GM18909 (cell line): ENCODE data around the gene KCNJ16.

Experiments
- ATAC-seq: cut with Tn5 transposase; IDR thresholded peaks from one replicate; pipeline ENCODE4 v1.9.1; 2021; ENCODE audit warnings: mild to moderate bottlenecking; ENCODE audit not compliant: unreplicated experiment, poor library complexity

The KCNJ16 gene

DNA sequence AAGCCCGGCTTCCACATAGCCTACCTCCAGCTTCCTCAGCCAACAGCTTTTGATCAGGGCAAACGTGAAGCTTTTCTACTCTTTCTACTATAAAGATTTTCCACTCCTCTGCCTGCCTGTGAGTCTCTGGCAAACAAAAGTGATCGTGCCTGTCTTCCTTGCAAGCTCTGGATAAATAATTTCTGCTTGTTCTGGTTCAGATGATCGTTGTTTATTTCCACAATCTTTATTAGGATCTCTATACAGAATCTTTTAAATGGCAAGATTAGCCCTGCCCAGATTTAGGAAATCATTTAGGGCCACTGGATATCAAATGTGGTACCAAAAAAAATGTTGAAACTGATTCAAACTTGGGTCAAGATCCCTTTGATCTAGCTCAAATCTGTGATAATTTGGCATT is 20.4 kb downstream of the KCNJ16 start:
- ATAC-seq = no peak

DNA sequence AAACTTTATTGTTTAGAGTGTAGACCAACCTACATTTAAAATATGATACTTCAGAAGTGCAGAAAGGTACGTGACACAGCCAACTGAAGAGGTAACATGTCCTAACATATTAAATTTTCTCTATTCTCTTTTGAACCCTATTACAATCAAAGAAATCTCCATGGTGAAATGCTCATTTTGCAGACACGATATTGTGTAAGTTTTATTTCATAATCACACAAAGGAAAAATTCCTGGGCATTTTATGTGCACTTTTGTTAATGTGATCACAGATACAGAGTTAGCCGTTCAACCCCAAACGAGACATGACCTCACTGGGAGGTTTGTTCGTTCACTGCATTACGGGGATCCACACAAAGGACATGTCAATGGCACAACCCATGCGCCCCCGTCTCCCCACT is 21.8 kb downstream of the KCNJ16 start:
- ATAC-seq = no peak

DNA sequence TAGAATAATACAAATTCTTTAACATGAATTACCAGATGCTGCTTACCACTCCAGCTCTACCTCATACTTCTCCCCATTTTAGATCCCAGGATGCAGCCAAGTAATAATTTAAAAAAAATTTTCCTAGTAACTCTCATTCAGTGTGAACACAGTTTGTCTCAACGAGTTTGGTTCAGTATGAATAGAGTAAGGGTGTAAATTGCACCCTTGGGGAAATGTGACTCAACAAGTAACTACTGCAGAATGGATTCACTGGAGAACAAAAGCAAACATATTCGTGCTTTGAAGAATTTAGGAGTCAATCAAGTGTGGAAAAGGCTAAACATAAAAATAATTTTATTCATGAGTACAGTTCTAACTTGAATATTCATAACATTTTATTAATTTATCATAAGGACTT is 23.0 kb downstream of the KCNJ16 start:
- ATAC-seq = no peak

DNA sequence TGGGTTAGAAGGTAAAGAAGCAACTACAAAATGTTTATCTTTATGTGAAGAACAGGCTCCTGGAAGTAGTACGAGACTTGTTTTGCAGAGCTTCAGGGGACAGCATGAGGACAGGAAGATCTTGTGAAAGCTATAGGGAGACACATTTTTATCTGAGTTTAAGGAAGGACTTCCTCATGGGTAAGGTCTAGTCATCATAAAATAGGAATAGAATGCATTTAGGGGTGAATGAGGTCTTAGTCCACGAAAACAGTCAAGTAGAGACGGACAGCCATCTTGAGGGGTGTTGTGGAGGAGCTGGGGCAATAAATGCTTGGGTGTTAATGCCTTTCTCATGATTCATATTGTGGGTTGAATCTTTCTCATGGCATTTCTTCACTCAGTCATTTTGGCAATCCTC is 24.3 kb downstream of the KCNJ16 start:
- ATAC-seq = no peak

DNA sequence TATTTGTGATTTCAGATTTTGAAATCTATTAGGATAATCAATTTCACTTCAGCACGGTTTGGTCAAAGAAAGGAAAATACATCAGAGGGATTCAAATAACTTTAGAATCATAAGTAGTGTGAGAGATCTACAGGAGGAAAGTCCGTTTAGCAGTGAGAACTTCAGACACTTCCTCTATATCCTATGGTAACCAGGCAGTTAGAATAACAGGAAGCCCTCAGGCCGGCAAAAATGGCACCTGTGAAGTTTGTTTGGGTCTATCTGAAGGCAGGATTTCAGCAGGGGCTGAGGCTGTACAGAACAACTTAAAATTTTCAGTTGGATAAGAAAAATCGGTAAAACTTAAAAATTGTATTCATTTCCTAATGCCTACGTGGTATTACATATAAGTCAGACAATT is 24.9 kb downstream of the KCNJ16 start:
- ATAC-seq = no peak

DNA sequence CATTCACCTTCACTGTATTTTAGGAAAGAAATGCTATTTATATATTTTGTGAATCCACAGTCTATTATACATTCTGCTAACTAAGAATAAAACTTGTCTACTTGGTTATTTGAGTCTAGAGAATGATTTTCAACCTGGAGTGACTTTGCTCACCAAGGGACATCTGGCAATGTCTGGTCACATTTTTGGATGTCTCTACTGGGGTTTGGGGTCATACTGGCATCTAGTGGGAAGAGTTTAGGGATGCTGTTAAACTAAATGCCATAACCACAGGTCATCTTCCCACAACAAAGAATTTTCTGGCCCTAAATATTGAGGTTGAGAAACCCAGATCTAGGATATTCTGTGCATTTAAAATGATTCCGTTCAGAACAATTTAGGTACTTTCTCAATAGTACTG is 26.0 kb downstream of the KCNJ16 start:
- no peak for ATAC-seq

DNA sequence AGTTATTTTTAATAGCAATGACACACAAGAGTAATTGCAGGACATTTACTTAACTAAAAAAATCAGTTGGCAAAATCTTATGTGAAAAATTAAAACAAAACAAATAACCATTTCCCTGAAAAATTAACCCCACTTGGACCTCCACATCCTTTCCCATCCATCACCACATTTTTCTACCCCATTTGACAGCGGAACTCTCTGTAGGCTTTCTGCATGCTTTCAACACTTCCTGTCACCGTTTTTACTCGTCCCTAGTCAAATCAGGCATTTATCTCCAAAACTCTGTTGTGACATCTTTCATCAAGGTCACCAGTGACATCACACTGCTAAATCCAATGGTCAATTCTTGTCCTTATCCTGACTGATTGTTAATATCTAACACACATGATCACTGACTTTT is 27.5 kb downstream of the KCNJ16 start:
- ATAC-seq = no peak

DNA sequence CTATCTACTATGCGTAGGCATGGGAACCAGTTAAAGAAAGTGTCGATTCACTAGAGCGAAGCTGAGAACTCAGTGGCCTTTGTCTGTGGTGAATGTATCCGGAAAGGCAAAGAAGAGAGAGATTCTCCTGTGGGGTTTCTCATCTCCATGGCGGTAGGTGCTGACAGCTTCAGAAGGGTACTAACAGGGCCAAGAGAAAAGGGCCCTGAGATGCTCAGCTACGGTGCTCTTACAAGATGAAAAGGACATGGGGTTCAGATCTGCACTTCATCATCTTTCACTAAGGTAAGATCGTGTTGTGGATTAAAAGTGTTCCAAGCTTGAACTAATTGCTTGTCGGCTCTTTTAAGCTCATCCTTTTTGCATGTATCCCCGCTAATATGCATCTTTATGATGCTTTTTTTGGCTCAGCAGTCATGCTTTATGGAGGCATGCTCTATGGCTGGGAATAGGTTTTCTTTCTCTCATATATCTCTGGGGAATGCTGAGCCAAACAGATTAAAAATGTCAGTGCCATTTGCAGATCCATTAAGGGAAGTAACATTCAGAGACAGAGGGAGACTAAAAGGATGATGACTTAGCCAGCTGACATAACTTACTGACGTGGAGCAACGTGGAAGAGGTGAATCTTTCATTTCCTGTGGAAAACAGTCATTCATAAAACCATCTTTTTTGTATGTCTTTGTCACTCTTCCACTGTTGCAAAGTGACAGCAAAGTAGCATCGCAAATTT is 29.9 kb downstream of the KCNJ16 start:
- ATAC-seq = no peak

DNA sequence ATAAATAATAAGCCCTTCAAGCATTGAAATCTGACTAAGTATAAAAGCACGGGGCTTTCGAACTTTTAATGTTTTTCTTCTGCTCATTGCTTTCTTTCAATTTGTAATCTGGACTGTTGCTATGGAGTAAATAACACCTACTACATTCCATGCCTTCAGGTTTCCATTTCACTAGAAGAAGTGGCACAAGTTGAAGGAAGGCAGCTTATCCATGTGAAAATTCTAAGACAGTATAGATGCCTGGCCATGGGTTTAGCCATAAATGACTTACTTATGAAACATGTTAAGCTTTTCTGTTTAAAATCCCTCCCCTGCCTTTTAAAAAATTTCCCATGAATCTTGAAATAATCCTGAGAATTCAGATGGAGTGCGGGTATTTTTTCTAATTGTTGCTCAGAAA is 30.6 kb downstream of the KCNJ16 start:
- no peak for ATAC-seq

DNA sequence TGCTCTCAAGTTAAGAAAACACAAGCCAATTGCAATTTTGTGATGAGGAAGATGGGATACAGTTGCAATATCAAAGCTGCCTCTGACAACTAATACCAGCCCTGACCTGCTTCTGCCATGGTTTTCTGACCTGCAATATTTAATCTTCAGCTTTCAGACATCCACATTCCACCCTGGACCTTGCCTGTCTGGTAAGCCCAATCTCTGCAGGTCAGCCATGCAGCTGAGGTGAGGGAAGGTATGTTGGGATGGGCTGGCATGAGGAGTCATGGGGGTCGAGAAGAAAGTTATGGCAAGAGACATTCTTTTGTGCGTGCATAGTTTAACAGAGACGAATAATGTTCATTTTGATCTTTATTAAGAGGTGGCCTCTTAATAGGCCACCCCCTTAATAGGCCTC is 31.5 kb downstream of the KCNJ16 start:
- ATAC-seq = no peak

DNA sequence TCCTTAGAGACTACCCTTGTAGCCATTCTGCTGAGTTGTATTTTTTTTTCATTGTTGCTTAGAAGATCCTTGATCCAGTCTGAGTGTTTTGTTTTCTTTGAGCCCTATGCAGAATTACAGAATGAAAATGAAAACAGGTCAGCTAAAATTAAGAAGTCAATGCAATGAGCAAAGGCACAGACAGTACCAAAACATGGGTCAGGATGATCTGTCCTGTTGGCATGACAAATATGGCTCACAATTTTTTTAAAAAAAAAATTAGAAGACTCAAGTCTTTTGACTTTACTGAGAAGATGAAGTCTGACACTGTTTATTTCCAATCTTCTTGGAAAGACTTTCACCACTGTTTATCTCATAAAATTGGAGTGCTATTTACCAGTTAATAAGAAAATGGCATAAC is 32.4 kb downstream of the KCNJ16 start:
- no peak for ATAC-seq

DNA sequence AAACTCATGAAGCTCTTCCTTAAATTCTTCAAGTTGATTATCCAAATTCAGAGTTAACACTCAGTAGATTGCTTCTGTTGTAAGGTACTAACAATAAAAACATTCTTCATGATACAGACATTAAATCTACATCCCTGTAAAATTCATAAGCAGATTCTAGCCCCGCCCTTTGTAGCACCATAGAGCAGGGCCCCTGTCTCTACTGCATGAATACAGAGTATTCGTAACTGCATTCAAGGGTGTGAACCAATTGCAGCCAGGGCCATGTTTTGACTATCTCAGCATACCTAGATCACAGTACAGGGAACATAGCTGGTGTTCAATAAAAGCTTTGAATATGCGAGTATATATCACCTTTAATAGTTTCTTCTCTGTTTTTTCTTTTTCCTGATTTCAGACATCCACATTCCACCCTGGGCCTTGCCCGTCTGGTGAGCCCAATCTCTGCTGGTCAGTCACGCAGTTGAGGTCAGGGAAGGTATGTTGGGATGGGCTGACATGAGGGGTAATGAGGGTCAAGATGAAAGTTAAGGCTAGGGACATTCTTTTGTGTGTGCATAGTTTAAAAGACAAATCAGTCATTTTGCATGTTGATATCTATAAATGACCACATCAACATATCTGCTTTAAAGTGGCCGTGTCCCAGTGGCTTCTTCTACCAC is 33.0 kb downstream of the KCNJ16 start:
- no peak for ATAC-seq

DNA sequence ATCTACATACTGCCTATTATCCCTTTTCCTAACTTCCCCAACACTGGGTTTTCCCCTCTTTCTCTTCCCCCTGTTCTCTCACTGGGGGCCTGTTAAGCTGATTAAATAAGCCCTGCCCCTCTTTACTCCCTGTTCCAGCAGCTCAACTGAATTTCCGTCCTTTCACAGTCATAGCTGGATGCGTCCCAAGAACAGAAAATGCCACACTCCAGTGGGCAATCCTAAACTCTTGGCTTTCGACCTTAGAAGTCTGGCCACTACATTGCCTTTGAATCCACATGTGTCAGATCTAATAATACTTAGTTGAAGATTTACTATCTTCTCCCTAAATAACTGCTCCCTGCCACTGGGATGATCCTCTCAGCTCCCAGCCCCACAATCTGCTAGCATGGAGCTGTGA is 34.5 kb downstream of the KCNJ16 start:
- no peak for ATAC-seq

DNA sequence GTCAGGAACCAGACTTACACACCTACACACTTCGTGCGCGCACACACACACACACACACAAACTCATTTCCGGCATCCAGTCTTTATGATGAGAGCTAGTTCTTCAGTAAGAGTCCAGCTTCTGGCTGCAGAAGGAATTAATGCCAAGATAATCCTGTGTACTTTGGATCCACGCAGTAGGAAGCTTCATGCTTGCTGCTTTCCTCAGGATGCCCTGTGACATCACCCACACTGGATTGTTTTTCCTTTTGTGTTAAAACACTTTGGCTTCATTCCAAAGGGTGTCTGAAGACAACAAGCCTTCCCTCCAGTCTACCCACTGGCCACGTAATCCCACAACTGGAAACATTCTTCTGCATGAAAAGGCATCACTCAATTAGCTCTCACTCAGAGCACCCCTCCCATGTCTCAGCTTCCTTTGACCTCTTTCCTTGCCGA is 35.4 kb downstream of the KCNJ16 start:
- no peak for ATAC-seq

DNA sequence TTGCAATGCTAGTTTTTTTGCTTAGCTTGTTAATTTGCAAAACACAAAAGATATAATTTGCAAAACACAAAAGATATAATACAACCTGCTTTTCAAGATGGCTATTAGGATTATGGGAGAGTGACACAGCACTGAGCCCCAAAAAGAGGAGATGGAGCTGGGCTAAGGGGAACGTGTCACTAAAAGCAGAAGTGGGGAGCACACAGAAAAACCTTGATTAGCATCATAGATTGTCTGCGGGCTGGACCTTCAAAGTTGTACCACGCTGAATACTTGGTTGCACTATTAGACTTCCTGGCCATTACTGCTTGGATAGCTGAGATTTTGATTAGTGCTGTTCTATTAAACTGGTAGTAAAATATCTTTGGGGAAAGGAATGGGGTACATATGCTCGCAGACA is 36.2 kb downstream of the KCNJ16 start:
- no peak for ATAC-seq

DNA sequence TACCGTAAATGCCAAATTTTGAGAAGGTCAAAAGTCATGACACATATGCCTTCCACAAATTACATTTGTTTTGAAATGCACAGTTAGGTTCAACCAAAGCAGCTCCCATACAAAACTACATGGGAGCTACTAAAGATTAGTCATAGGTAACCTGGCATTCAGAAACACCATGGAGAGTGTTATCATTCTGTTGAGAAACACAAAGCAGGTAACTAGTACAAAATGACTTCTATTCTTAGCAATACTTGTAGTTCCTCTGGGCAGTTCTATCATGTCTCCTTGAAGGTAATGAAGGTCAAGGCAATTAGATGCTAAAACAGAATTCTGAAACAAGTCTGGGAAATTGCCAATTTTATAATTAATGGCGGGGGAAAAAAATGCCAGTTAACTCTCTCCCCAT is 39.4 kb downstream of the KCNJ16 start:
- ATAC-seq = no peak

DNA sequence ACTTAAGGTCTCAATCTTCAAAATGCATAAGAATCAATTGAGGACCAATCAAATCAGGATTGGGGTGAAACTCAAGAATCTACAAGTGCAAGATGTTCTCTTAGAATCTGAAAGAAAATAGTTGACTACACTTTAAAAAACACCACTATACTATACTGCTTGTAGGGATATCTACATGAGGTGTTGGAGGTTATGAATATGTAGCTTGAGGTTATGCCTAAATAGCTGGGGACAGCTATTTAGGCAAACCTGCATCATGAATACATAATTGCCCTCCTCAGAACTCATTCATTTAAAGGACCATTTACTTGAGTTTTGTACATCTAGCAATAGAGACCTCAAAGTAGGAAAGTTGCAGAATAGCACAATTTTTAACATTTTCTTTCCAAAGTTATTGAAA is 40.1 kb downstream of the KCNJ16 start:
- no peak for ATAC-seq

DNA sequence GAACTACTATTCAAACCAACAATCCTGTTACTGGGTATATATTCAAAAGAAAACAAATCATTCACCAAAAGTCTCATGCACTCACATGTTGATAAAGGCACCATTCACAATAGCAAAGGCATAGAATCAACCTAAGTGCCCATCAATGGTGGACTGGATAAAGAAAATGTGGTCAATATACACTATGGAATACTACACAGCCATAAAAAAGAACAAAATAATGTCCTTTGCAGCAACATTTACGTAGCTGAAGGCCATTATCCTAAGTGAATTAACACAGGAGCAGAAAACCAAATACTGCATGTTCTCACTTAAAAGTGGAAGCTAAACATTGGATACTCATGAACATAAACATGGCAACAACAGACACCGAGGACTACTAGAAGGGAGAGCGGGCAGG is 41.9 kb downstream of the KCNJ16 start:
- no peak for ATAC-seq

DNA sequence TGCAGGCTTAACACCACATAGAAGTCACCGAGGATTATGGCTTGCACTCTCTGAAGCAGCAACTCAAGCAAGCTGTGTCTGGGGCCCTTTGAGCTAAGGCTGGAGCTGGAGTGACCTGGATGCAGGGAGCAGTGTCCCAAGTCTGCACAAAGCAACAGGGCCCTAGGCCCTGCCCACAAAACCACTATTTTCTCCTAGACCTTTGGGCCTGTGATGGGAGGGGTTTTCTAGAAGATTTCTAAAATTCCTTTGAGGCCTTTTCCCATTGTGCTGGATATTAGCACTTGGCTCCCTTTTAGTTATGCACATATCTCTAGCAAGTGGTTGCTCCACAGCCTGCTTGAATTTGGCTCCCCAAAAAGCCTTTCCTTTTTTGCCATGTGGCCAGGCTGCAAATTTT is 44.5 kb downstream of the KCNJ16 start:
- ATAC-seq = no peak

DNA sequence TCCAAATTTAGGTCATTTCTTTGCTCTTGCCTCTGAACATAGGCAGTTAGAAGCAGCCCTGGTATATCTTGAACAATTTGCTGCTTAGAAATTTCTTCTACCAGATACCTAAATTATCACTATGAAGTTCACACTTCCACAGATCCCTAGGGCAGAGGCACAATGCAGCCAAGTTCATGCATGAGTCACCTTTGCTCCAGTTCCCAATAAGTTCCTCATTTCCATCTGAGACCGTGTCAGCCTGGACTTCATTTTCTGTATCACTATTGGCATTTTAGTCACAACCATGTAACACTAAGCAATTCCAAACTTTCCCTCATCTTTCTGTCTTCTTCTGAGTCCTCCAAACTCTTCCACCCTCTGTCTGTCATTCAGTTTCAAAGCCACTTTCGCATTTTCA is 45.0 kb downstream of the KCNJ16 start:
- no peak for ATAC-seq

DNA sequence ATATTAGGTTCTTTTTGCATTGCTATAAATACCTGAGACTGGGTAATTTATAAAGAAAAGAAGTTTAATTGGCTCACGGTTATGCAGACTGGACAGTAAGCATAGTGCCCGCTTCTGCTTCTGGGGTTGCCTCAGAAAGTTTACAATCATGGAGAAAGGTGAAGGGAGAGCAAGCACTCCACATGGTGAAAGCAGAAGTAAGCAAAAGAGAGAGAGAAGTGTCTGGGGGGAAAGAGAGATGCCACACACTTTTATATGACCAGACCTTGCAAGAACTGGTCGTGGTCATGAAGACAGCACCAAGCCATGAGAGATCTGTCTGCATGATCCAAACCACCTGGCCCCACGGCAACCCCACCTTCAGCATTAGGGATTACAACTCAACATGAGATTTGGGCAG is 45.4 kb downstream of the KCNJ16 start:
- no peak for ATAC-seq

DNA sequence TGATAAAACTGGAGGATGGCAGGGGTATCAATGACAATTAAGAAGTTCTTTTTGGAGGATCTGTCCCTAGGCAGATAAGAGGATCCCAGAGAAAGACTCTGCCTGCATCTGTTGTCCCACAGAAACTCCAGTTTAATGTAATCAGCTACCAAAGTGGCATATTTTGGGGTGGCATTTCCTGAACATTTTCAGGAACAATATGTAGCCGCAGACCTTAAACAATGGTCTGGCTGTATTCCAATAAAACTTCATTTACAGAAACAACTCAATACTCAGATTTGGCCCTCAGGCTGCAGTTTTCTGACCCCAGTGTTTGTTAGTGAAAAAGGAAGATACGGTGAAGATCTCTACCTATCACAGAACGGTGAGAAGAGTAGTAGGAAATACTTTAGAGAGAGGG is 46.1 kb downstream of the KCNJ16 start:
- ATAC-seq = no peak
